Measurements from ENCODE around the gene ZNF341. TPM values are rescaled to one million over a fixed set of nuclear protein-coding genes. Genes with fewer than 3 reads are reported as not detected.
A peak's percentile ranks its signal among the peaks of the same experiment; 100 is the strongest.

ZNF341 gene
- total and polyA plus RNA-seq, 4 donors = 2.1 to 4.3 (median 3.4) TPM

GRCh38 chr20:33689973-33690372, 41.8 kb upstream of the ZNF341 start:
- Histone ChIP-seq H3K27me3 (ENCODE audit: control insufficient read depth in 3 of 3, insufficient read depth in 3 of 3, low read length in 2 of 3) (no peaks in the 10 kb centered on the region), H3K4me1 (ENCODE audit: control insufficient read depth in 5 of 5, insufficient read depth in 5 of 5, low read length in 5 of 5) (peaks cover 0 to 26% (median 15%) of the 10 kb centered on the region in 5 donors)
- TF ChIP-seq, protein P1, sequence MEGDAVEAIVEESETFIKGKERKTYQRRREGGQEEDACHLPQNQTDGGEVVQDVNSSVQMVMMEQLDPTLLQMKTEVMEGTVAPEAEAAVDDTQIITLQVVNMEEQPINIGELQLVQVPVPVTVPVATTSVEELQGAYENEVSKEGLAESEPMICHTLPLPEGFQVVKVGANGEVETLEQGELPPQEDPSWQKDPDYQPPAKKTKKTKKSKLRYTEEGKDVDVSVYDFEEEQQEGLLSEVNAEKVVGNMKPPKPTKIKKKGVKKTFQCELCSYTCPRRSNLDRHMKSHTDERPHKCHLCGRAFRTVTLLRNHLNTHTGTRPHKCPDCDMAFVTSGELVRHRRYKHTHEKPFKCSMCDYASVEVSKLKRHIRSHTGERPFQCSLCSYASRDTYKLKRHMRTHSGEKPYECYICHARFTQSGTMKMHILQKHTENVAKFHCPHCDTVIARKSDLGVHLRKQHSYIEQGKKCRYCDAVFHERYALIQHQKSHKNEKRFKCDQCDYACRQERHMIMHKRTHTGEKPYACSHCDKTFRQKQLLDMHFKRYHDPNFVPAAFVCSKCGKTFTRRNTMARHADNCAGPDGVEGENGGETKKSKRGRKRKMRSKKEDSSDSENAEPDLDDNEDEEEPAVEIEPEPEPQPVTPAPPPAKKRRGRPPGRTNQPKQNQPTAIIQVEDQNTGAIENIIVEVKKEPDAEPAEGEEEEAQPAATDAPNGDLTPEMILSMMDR (IDR thresholded peaks at IDR 0.05; ENCODE audit: control extremely low read depth, extremely low read depth) = no peak

DNA sequence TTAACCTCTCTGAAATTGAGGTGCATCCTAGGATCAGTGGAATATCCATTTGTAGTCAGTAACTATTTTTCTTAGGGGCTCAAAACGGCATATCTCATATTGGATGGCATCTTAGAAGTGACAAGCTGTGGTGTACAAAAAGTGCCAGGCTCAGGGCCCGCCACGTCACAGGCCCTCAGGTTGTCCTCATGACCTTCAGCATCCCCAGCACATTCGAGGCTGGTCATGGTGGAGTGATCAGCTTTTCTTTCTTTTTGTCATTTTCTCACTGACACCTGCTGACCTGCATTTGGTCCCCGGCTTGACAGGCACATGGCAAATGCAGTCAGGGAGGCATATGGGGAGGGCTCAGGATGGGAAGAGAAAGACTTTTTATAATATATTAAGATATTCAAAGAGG, 38.5 kb upstream of the ZNF341 start:
- 84 to 86% methylated on average over 5 of the region's 5 CpGs for WGBS, 2 donors
- DNase-seq = no peak
- no peak overlapping the region for H3K9ac ChIP-seq (ENCODE audit: insufficient read depth in 1 of 2, low read length in 2 of 2)
- no peaks in the 10 kb centered on the region for H3K27me3 ChIP-seq (ENCODE audit: control insufficient read depth in 3 of 3, insufficient read depth in 3 of 3, low read length in 2 of 3)
- no peaks in the 10 kb centered on the region for H3K9me3 ChIP-seq (ENCODE audit: control insufficient read depth in 4 of 4, insufficient read depth in 3 of 4, low read length in 3 of 4)
- no peak overlapping the region for H3K4me3 ChIP-seq
- no peak for ATAC-seq (ENCODE audit: insufficient read depth, low FRiP score)
- H3K36me3 ChIP-seq (ENCODE audit: control insufficient read depth in 4 of 4, insufficient read depth in 4 of 4, low read length in 4 of 4) = no peaks in the 10 kb centered on the region
- peak overlapping the region in 1 of 2 donors; percentile 27 for H3K27ac ChIP-seq (ENCODE audit: low read depth in 1 of 2, low read length in 1 of 2)
- TF ChIP-seq, protein P1 (IDR thresholded peaks at IDR 0.05; ENCODE audit: control extremely low read depth, extremely low read depth) = no peak
- peaks cover 0 to 19% (median 3%) of the 10 kb centered on the region in 5 donors for H3K4me1 ChIP-seq (ENCODE audit: control insufficient read depth in 5 of 5, insufficient read depth in 5 of 5, low read length in 5 of 5)

More at GRCh38 chr20:33689973-33690372, 41.8 kb upstream of the ZNF341 start:
- Histone ChIP-seq H3K27ac (ENCODE audit: low read depth in 1 of 2, low read length in 1 of 2) (no peak overlapping the region), H3K9me3 (ENCODE audit: control insufficient read depth in 4 of 4, insufficient read depth in 3 of 4, low read length in 3 of 4) (no peaks in the 10 kb centered on the region), H3K36me3 (ENCODE audit: control insufficient read depth in 4 of 4, insufficient read depth in 4 of 4, low read length in 4 of 4) (no peaks in the 10 kb centered on the region), H3K4me3 (no peak overlapping the region), H3K9ac (ENCODE audit: insufficient read depth in 1 of 2, low read length in 2 of 2) (no peak overlapping the region)
- ATAC-seq (ENCODE audit: insufficient read depth, low FRiP score) (no peak), DNase-seq (no peak)
- WGBS, 2 donors = 23 to 29% methylated on average over 4 of the region's 4 CpGs

- Histone ChIP-seq H3K36me3 (ENCODE audit: control insufficient read depth in 4 of 4, insufficient read depth in 4 of 4, low read length in 4 of 4) (no peaks in the 10 kb centered on the region), H3K9me3 (ENCODE audit: control insufficient read depth in 4 of 4, insufficient read depth in 3 of 4, low read length in 3 of 4) (no peaks in the 10 kb centered on the region), H3K4me3 (no peak overlapping the region), H3K27ac (ENCODE audit: low read depth in 1 of 2, low read length in 1 of 2) (peak overlapping the region in 1 of 2 donors; percentile 35), H3K4me1 (ENCODE audit: control insufficient read depth in 5 of 5, insufficient read depth in 5 of 5, low read length in 5 of 5) (peaks cover 0 to 12% (median 3%) of the 10 kb centered on the region in 5 donors), H3K9ac (ENCODE audit: insufficient read depth in 1 of 2, low read length in 2 of 2) (no peak overlapping the region), H3K27me3 (ENCODE audit: control insufficient read depth in 3 of 3, insufficient read depth in 3 of 3, low read length in 2 of 3) (no peaks in the 10 kb centered on the region)
- peak; percentile 66 to 76 (median 74) for DNase-seq
- 72 to 83% methylated on average over 17 of the region's 17 CpGs for WGBS, 2 donors
- TF ChIP-seq, protein P1 (IDR thresholded peaks at IDR 0.05; ENCODE audit: control extremely low read depth, extremely low read depth) = no peak
- ATAC-seq (ENCODE audit: insufficient read depth, low FRiP score) = peak; percentile 27
Measured at GRCh38 chr20:33693741-33694638, 37.8 kb upstream of the ZNF341 start.

All from lung (tissue), 12 donors.